Amygdala (tissue), 56 donors: ENCODE data around the gene EPB41L4B.

ENCODE experiments used
- DNase-seq, 56 donors: peaks; one replicate each; lab custom pipeline; 2025; lab: John Stamatoyannopoulos, UW

Gene EPB41L4B

DNA sequence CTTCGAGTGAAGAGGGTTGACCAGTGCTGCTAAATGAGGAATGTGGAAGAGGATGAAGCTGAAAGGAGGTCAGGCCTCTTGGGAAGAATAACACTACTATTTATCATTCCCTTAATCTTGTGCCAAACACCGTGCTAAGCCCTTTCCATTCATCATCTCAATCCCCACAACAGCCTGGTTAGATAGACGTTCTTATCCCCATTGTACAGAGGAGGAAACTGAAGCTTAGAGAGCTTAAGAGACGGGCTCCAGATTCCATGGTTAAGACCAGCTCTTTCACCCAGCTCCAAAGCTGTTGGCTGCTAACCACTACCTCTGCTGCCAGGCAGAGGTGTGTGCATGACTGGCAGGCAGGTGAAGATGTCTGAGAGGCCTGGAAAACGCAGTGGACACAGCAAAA is 868 bp upstream of the EPB41L4B start:
- no peak for DNase-seq

DNA sequence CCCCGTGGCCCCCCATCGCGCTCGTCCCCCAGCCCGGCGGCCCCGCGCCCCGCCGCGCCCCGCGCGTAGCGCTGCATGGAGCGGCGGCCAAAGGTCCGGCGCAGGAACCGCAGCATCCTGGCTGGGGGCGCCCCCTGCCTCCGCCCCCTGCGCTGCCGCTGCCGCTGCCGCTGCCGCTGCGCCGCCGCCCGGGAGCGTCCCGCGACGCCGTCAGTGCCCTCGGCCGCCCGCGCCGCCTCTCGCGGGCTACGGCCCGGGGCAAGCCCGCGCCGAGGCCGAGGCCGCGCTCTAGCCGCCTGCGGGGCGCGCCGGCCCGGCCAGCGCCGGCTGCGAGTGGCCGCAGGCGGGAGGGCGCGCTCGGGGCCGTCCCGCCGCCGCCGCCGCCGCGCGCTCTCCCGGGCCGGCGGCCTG is 523 bp downstream of the EPB41L4B start:
- DNase-seq = no peak

DNA sequence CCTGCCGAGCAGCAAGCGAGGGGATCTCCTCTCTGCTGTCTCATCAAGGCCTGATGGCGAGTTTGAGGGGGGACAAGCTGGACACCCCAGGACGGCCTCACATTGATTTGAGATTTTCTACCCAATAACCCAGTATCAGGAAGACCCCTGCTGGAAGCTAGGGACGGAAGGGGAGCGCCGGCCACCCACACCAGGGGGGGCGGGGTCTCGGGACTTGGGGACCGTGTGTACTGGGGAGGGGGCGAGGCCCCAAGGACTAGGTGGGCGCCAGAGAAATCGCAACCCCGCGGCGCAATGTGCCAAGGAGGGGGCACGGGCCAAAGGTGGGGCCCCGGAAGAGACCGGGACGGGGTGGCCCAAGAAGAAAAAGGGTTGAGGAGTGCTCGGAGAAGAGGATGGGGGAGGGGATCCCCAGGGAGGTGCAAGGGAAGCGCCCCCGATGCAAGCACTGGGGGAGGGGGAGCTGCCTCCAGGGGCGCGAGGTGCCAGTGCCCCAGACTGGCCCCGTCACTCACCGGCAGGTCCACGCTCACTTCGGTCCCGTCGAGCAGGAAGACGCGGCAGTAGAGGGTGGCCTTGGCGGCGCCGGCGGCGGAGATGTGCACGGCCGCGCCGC is 1.1 kb downstream of the EPB41L4B start:
- no peak for DNase-seq

DNA sequence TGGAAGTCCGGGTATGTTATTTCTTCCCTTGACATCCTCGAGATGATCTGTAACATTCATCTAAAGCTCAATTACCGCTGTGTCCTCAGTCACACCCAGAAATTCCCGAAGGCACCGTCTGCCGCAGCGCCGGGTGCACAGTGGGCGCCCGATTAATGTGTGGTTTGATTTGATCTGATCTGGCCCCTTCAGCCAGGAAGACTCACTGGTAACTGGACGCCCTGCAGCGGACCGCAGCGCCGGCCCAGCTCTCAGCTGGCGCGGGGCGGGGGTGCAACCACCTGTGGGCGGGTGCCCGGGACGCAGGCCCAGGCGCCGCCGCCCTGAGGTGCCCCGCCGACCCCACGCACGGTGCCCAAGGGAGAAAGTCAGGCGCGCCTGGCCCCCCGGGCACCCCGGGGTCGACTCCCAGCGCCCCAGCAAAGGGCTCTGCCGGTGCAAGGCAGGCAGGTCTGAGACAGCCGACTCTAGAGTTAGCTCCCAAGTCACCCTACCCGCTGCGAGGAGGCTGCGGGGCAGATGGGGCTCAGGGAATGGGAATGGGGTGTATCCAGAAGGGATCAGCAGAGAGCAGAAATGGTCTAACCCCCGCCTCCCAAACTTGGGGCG is 1.7 kb downstream of the EPB41L4B start:
- DNase-seq = peak in 4 of 56 donors; percentile 4 to 35 (median 28)

DNA sequence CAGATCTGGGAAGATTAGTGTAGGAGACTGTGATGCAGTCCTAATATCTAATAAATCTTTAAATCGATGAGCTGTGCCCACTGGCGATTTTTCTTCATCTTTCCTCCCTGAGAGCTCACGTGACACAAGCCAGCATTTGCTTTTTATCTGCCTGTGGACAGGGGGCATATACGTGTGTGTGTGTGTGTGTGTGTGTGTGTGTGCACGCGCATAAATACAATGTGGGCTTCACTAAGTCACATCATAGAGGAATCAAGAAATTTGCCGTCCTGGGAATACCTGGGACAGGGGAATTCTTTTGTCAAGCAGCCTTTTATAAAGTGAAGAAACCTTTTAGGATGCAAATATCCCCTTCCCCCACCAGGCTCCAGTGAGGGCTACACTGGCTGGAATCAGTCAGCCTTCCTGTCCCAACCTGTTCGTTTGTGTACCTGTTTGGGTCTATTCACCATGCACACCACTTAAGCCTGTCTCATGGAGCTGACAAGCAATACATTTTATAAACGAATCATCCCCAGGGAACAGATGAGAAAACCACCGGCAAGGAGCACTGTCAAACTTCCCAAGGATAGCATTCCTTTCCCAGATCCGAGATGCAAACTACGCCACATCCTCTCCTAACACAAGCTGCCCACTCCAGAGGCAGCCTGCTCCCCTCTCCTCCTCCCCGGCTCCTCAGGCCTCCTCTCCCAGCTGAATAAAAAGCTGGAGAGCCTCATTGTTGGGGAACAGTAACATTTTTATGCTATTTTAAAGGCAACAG is 2.7 kb downstream of the EPB41L4B start:
- DNase-seq = peak in 3 of 56 donors; percentile 14 to 20 (median 15)

GRCh38 chr9:109317311-109317978 is 3.4 kb downstream of the EPB41L4B start:
- no peak for DNase-seq

- DNase-seq = peak in 47 of 56 donors; percentile 6 to 85 (median 52)
These were observed 4.6 kb downstream of the EPB41L4B start for GRCh38 chr9:109316207-109316640.

DNA sequence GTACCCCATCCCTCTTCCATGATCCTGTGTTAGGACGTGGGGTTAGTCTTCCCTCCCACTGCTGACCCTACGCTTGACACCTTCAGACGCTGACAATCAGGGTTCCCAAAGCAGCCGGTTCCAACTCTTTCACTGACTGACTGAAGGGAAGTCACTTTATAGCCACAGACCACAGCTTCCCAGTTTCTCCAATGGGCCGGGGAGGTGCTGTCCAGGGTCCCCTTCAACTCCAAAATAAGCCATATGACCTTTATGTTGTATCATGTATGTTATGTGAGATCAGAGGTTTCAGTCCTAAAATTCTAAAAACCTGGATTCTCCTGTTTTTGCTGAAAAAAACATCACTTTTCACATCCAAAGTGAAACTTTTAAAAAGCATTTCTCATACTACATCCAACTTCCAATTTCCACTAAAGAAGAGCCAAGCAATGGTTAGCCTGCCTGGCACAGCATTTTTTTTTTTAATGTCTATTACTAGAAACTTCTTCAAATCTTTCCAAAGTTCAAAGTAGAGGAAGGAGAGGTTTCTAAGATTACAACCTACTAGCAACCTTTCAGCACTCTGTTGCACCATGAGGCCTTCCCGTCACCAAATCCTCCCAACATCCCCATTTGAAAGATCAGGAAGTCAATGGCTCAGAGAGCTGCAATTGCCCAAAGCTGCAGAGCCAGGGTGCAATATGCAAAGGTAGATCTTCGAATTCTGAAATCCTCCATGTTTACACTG is 5.2 kb downstream of the EPB41L4B start:
- DNase-seq = no peak

GRCh38 chr9:109314011-109314531 is 6.8 kb downstream of the EPB41L4B start:
- DNase-seq = peak in 1 of 56 donors; percentile 8

GRCh38 chr9:109313351-109313750 is 7.5 kb downstream of the EPB41L4B start:
- no peak for DNase-seq

GRCh38 chr9:109312783-109313182 is 8.1 kb downstream of the EPB41L4B start:
- no peak for DNase-seq

GRCh38 chr9:109311731-109312130 is 9.1 kb downstream of the EPB41L4B start:
- no peak for DNase-seq

GRCh38 chr9:109311286-109311685 is 9.6 kb downstream of the EPB41L4B start:
- DNase-seq = peak in 1 of 56 donors; percentile 9

GRCh38 chr9:109310486-109310901 is 10.4 kb downstream of the EPB41L4B start:
- no peak for DNase-seq

DNA sequence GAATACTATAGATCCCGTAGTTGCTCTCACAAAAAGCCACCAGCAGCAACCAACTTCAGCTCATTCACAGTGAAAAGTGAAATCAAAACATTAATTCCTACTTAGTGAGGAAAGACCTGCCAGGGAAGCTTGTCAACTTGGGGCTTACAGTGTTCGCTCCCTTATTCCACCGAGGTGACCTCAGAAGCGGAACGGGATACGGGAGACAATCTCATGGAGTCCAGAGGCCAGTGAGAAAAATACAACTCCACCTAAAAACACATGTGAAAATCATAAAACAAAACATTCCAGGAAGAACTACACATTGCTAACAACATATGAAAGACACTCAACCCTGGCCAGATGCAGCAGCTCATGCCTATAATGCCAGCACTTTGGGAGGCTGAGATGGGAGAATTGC is 11.6 kb downstream of the EPB41L4B start:
- no peak for DNase-seq

- DNase-seq = no peak
These were observed 13.2 kb downstream of the EPB41L4B start for GRCh38 chr9:109307380-109308240.

GRCh38 chr9:109305801-109306200 is 15.1 kb downstream of the EPB41L4B start:
- DNase-seq = no peak

- DNase-seq = no peak
These were observed 16.5 kb downstream of the EPB41L4B start for GRCh38 chr9:109304347-109304746.

- no peak for DNase-seq
These were observed 17.0 kb downstream of the EPB41L4B start for GRCh38 chr9:109303900-109304299.
